SK-MEL-5 (cell line): ENCODE results near the gene CADPS. TPM values are rescaled to one million over a fixed set of nuclear protein-coding genes. Genes with fewer than 3 reads are reported as not detected.

Source experiments
- DNase-seq: peaks from one replicate; pipeline ENCODE4 v3.0.0-alpha.2; 2016; ENCODE audit warnings: low read depth, low spot score
- in situ Hi-C: cut with HindIII; loops from 2 replicates; pipeline ENCODE4 v1.10.0; 2016; ENCODE audit warnings: low sequenced_read_pairs, high pct_unique_total_duplicates, low pct_unique_long_range_greater_than_20kb
- total RNA-seq: library from RNA; depleted of rRNA; stranded (reverse); fragments of >200 nt; shearing (Covaris generic); gene quantifications from 2 replicates; pipeline ENCODE4 v1.2.3, GENCODE V29; 2014

The CADPS gene
- total RNA-seq, 1 experiment from 2014 or later, result not detected

DNA sequence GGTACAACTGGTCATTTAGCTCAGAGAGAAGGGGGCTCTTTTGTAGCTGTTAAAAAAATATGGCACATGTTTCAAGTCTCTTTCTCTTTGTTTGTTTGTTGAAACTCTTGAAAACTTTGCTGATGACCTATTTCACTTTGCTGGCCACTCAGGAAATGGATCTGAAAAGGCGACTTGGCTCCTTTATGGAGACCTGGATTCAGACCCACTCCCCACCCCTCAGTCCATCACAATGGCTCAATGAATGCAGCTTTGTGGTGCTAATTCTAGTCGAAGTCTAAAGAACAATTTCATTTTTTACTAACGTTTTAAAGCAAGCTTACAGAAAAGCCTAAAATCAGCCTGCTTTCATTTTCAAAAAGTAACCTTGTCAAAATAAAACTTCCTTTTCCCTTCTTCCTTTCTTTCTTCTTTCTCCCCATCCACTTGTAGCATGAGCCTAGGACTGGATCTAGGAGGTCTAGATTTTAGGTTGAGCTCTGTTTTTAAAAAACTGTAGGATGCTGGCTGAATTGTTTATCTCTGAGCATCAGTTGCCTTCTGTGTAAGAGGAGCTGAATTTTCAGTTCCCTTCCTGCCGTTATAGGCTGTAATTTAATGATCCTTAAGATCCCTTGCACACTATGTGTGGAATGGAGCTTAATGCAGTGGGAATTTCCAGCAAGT lies 336.4 kb downstream of the CADPS start:
- no peak for DNase-seq
- in situ Hi-C loops, result no loop called here

DNA sequence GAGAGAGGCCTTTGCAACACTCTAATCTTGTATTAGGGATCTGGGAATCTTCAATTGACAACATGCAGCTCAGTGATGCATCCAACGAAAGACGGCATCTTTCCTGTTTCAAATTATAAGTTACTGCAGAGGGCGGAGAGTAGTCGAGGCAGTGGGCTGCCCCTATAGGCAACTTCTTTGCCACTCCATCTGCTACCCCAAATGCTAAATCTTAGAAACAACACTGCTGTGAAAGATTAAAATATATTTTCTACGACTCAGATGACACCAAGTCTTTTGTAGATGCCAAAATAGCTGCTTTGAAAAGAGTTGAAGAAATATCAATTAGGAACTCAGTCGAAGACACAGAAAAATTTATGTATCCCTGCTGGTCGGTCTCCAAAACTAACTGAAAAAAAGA lies 340.9 kb downstream of the CADPS start:
- in situ Hi-C loops, result no loop called here
- DNase-seq, result no peak

DNA sequence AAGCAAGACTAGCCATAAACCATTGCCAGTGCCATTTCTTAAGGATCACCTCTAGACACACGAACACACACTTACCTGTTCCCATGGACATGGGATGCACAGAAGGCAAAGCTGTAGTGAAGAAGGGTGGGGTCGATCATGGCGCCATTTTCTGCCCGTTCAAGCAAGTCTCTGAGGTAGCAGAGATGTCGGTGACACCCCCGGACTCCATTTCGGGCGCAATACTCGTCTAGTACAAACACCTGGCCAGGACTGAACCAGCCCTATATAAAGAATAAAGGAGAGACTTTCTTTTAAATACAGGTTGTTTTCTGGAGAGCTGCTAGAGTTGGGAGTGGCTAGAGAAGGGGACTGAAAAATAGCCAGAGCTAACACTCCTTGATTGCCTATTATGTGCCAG lies 342.4 kb downstream of the CADPS start:
- no peak for DNase-seq
- in situ Hi-C loops, result no loop called here

DNA sequence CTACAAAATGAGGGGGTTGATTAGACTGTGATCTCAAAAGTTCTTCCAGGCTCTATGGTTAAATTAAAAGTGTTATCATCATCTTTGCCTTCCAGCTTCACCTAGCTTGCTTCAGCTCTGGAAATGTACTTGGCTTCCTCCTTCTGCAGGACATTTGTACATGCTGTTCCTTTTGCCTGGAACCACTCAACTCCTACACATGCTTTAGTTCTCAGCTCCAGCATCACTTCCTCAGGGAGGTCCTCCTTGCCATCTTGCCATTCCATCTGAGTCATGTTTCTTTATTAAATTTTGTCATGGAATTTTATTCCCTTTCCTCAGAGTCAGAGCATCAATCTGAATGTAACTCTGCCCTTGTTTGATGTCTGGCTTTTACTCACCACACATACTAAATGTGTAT lies 343.2 kb downstream of the CADPS start:
- in situ Hi-C loops, result no loop called here
- DNase-seq, result no peak

DNA sequence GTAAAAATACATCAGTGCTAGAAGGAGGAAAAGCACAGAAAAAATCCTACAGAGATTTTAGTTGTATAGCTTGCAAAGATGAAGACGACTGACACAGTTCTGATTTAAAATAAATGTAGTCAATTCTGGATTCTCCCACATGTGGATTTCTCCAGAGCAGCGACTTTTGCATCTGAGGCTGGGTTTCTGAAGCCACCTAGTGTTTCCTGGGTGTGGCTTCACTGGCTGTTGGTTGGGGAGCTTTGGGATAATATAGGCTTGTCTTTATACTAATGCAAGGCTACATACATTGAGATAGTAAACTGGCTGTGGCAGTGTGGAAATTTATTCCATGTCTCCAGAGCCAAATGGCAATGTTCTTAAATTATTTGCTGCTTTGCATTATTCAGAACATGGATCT lies 343.7 kb downstream of the CADPS start:
- no peak for DNase-seq
- in situ Hi-C loops, result no loop called here

DNA sequence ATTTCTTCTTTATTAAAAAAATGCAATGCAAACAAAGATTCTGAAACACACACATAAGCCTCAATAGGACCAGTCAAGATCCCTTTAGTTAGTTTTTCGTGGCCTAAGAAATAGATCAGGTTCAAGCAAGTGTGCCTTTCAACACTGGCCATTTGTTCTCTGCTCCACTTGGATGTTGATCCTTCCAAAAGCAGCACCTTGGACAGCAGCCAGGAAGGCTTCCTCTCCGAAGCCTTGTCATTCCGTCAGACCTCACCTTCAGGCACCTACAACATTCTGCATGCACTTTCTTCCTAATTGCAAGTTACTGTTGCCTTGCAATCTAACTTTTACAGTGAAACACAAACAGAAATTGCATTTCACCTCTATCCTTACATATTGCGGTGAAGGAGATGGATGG lies 346.0 kb downstream of the CADPS start:
- in situ Hi-C loops, result no loop called here
- DNase-seq, result peak; percentile 40

DNA sequence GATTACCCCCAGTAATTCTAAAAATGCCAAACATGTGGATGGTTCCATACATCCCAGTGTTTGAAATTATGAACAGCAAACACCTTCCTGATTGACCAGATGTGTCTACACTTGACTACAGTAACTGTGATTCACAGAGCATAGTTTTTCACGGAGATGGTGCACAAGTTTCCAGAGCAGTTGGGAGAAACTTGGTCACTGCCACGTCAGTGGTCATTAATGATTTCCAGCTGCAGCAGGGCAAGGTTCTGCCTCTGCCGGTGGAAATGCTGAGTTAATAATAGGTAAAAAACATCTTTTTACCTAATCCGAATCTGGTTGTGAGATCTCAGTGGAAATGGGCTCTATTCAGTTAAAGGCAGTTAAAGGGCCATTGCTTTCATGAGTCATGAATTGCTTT lies 347.7 kb downstream of the CADPS start:
- no peak for DNase-seq
- in situ Hi-C loops, result no loop called here

DNA sequence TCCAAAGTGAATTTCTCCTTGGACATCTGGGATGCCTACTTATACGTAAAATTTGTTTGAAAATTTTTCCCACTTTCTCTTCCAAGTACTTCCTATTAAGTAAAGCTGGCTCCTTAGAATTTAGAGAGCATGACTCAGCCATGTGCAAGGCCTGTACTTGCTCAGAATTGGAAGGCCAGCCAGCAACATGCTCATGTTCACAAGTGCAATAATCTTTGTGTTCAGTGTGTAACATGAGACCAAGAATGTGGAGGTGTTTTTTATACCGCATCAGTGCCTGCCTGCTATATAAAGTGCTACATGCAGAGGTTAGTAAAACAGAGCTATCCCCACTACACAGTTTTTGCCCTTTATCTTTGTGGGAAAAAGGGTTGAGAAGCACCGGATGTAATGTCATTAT lies 349.9 kb downstream of the CADPS start:
- in situ Hi-C loops, result no loop called here
- DNase-seq, result no peak

DNA sequence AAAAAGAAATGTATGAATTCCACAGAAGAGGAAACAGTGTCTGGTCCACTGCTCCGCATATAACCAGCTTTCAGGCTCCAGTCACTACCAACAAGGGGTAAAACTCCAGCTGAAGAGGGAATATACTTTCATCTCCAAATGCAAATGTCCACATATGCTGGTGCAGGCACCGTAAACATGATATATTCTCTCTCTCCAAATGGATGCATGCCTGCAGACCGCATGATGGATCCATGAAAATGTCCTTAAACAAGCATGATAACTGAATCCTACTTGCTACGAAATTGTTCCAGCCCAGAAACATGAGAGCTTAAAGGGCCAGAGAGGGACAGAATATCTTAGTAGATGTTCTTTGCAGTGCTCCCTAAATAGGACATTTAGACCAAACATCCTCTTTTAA lies 351.5 kb downstream of the CADPS start:
- in situ Hi-C loops, result no loop called here
- no peak for DNase-seq

DNA sequence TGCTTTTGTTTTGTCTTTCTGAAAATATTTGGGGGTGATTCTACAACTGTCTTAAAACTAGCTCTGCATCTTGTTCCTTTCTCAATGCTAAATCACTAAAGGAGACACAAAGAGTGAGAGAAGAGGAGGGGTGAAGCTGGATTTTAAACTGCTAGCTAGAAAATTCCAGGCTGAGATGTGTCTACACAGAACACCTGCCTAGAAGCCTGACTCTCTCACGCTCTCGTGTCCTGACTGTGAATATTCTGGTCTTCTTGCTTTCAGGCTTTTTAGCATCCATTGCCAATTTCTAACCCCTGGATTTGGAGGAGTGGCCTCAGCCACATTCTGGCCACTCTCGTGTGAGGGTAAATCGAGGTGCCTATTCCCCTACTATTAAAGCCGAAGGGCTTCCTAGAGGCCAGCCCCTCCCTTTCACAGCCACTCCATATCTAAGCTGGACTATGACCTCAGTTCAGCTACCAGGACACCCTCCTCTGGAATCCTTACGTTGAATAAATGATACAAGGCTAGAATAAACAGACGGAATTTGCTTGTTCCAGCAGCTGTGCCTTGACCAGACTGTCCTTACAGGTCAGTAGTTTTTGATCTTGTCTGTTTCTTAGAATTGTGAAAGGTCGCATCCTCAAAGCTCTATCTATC lies 353.6 kb downstream of the CADPS start:
- DNase-seq, result no peak
- in situ Hi-C loops, result no loop called here

DNA sequence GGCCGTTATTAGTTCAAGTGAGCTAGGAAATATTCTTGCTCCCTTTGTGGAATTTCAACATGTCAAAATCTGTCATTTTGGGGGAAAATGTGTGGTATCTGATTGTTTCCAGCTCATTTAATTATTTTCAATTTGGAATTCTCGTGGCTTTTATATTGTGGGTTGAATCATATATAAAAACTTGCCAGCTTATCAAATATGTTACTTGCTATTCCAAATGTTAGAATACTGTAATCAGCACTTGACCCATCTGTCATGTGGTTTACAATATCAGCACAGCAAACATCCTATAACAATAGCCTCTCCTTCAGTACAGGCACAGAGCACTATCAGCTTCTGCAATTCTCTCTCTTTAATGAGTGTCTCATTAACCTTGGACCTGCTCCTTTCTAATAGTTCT lies 371.7 kb downstream of the CADPS start:
- in situ Hi-C loops, result no loop called here
- DNase-seq, result no peak

DNA sequence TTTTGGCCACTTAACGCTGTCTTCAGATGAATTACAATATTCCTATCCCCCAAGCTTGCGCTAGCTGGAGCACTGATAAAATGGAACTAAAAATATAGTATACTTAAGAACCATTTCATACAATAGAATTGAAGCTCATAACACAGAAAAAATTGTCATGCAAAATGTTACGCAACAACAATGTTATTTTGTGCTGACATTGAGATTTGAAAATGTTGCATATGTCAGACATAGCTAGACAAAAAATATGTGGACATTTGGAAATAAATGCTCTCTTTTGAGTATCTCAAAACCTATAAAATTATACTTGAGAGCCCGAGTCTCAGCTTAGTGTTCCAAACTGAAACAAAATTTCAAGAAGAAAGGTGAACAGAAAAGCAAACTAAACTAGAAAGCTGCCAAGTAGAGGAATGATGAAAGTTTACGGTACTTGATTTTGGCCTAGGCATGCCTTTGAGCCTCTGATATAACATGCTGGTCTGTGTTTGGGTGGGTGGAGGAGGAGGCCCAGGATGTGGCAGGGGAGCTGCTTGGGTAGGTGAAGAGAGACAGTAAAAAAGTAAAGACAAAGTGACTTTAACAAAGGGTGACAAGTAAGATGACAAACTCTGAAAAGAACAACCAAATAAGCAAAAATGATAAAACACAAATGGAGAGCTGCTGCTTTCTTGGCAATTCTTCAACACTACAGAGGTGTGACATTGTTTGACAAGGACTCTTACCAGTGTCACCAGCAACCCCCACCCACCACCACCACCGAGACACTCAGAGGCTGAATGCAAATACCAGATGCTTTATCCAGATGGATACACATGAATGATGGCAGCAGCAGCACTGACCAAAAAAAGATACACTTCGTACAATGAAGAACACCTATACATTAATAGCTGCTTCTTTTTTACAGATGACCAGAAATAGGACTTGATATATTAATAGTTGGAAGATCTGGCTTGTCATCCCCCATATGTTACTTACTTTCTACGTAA lies 372.6 kb downstream of the CADPS start:
- in situ Hi-C loops, result no loop called here
- DNase-seq, result no peak

DNA sequence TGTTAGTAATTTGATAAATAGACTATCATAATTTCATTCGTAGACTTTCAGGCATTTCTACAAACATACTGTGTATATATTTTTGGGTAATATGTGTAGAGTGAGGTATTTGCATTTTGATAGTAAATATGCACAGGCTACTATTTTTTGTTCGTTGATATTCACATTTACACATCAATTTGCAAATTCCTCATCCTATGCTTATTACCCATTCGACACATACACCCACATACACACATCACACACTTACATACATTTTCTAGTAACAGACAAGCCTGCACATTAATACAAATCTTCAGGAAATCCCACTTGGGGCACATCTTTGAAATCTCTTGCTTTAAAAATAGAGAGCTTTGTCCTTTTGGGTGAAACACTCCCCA lies 373.9 kb downstream of the CADPS start:
- in situ Hi-C loops, result no loop called here
- no peak for DNase-seq

DNA sequence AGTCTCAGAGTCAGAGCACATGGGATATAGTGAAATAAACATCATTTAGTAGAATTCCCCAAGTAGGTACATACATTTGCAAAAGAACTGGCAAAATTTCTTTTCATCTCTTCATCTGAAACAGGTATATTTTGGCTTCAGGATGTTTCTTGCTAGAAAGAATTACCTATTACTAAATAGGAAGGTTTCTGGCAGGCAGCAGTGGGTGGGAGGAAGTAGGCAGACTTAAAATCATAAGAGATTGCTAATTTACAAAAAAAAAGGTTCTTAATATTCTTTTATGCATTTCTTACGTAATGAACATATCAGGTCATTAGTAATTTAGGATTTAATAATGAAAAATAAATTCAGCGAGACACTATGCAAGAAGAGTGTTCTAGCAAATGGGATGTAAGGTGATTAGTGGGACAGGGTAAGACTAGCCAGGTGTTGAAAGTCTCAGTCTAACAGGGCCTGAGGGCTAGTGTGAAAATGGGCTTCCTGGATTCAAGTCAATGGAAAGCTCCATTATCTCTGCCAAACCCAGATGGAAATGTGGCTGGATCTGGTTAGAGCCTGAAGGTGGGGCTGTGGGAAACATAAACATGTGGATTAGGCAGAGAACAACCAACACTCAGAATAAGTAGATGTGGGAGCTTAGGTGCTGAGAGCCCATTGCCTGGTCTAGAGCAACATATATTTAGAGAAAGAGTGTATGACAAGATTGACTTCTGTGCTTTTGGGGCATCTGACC lies 374.5 kb downstream of the CADPS start:
- in situ Hi-C loops, result no loop called here
- peak; percentile 16 for DNase-seq

DNA sequence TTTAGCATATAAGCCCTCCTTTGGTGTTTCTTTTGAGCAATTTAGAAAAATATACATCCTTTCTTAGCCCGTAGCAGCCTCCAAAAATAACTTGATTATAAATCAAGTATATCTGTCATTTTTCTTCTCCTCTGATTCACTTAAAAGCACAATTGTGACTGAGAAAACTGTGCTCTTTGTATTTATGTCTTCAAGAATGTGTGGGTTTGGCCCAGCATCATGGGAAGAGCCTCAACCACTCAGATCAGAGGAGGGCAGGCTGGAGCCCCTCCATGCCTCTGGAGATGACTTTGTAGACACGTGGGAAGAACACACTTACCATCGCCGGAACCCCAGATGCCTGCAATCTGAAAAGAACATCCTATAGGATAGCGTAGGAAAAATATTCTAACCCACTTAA lies 378.1 kb downstream of the CADPS start:
- DNase-seq, result peak; percentile 10
- in situ Hi-C loops, result no loop called here

DNA sequence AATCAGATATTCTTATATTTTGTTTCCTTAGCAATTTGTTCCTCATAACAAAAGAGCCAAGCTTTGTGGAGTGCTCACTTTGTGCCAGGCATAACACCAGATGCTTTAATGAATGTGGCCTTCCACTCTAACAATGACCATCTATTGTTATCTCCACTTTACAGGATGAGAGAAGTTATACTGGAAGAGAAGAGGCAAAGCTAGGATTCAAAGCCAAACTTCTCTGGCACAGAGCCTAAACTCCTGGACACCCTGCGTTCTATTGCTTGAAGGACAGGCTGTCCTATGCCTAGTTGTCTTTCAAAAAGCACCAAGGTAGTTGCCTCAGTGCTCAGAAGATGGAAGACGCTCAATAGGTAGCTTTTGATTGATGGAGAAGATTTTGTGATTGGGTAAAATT lies 378.7 kb downstream of the CADPS start:
- in situ Hi-C loops, result no loop called here
- DNase-seq, result no peak

DNA sequence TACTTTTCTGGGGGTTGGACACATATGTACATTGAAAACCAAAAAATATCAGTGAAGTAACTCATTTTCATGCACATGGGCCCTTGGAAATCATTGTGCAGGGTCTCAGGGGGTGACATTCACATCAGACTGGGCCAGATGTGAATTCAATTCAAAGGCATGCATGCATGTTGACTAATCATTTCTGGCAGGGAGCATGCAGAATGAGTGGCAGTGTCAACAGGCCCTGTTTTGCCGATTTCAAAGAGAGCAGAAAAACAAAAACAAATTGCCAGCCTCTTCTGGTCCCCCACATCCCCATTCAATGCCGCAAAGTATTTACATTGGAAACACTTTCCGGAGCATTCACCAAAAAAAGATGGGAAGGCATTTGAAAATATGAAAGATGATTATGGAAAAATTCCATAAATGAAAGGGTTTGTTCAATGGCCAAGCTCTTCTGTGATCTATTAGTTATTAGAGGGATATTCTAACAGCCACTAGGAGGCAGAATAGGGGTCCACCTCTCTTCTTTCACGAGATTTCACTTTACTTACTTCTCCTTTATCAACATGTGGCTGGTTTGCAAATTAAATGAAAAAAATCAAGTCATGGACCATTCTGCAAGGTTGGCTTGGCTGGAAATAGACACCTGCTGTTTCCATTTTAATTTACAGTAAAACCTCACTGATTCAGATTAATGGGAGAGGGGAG lies 382.0 kb downstream of the CADPS start:
- in situ Hi-C loops, result no loop called here

More for the DNA sequence above, 382.0 kb downstream of the CADPS start:
- peak; percentile 36 for DNase-seq
